Ascending aorta (tissue), 2 donors: ENCODE results near the gene GLUL. TPM values are rescaled to one million over a fixed set of nuclear protein-coding genes. Genes with fewer than 3 reads are reported as not detected.
A peak's percentile ranks its signal among the peaks of the same experiment; 100 is the strongest.
"Not testable (repeated sequence)": the region's sequence is repeated elsewhere in the genome, so short reads cannot be mapped to it uniquely, and the experiment has no call there.

Experiments used
- DNase-seq, 2 donors: peaks; one replicate each; pipeline ENCODE4 v3.0.0-alpha.2; 2019; ENCODE audit warnings: low spot score in 2 of 2
- H3K27ac ChIP-seq, 2 donors: fragments of 200-600 bp; sonication (generic); one replicate each; pipeline ENCODE4 v1.5.1; 2016 to 2017; ENCODE audit warnings: mild to moderate bottlenecking in 1 of 2
- H3K27me3 ChIP-seq: fragments of 200-600 bp; sonication (generic); one replicate; pipeline ENCODE4 v1.5.1; 2017
- H3K36me3 ChIP-seq, 2 donors: fragments of 200-600 bp; sonication (generic); one replicate each; pipeline ENCODE4 v1.5.1; 2016
- H3K4me1 ChIP-seq, 2 donors: fragments of 200-600 bp; sonication (generic); one replicate each; pipeline ENCODE4 v1.5.1; 2016 to 2017; ENCODE audit warnings: mild to moderate bottlenecking in 1 of 2
- H3K4me3 ChIP-seq, 2 donors: fragments of 200-600 bp; sonication (generic); one replicate each; pipeline ENCODE4 v1.5.1; 2016 to 2017; ENCODE audit warnings: mild to moderate bottlenecking in 1 of 2
- H3K9me3 ChIP-seq, 2 donors: fragments of 200-600 bp; sonication (generic); one replicate each; pipeline ENCODE4 v1.5.1; 2016
- CTCF ChIP-seq, 3 experiments: fragments of 200-600 bp in 2 of 3; fragments of 450-650 bp in 1 of 3; sonication (generic) in 2 of 3; IDR thresholded peaks; one replicate each; pipeline ENCODE4 v1.5.1; 2016 to 2019; ENCODE audit warnings: antibody characterized with exemption in 3 of 3, mild to moderate bottlenecking in 1 of 3, moderate library complexity in 1 of 3
- intact Hi-C: fragments of 100-400 bp; cut with DNase I; formaldehyde crosslinking; loops from one replicate; pipeline ENCODE4 v1.15.1; 2023
- total RNA-seq: library from RNA; depleted of rRNA; stranded (reverse); fragments of >200 nt; gene quantifications from one replicate; pipeline ENCODE4 v1.1.0, GENCODE V29; 2016

GLUL gene
- total RNA-seq, 1 donor from 2014 or later: 1,017 TPM

GRCh38 chr1:182338806-182339370 is 52.7 kb downstream of the GLUL start:
- Histone ChIP-seq H3K4me1 (no peaks in the 10 kb centered on the region), H3K36me3 (no peaks in the 10 kb centered on the region), H3K4me3 (no peak overlapping the region), H3K9me3 (no peaks in the 10 kb centered on the region), H3K27ac (no peak overlapping the region), H3K27me3 (no peaks in the 10 kb centered on the region)
- no peak for TF ChIP-seq CTCF (IDR thresholded peaks at IDR 0.05)
- intact Hi-C loops: no loop called here
- no peak for DNase-seq

- H3K9me3 ChIP-seq: no peaks in the 10 kb centered on the region
- H3K27me3 ChIP-seq: no peaks in the 10 kb centered on the region
- intact Hi-C loops: no loop called here
- no peak for DNase-seq
- H3K4me1 ChIP-seq: no peaks in the 10 kb centered on the region
- H3K4me3 ChIP-seq: no peak overlapping the region
- no peaks in the 10 kb centered on the region for H3K36me3 ChIP-seq
- peak overlapping the region in 1 of 2 donors; percentile 0 for H3K27ac ChIP-seq
- TF ChIP-seq CTCF (IDR thresholded peaks at IDR 0.05): no peak
Measured at GRCh38 chr1:182337736-182338571, 53.6 kb downstream of the GLUL start.

- Histone ChIP-seq H3K27me3 (no peaks in the 10 kb centered on the region), H3K4me3 (no peak overlapping the region), H3K36me3 (no peaks in the 10 kb centered on the region), H3K4me1 (no peaks in the 10 kb centered on the region), H3K9me3 (no peaks in the 10 kb centered on the region), H3K27ac (no peak overlapping the region)
- no peak for DNase-seq
- intact Hi-C loops: no loop called here
- TF ChIP-seq CTCF (IDR thresholded peaks at IDR 0.05): no peak
Measured at GRCh38 chr1:182335771-182336566, 55.6 kb downstream of the GLUL start.

GRCh38 chr1:182333071-182333571 is 58.5 kb downstream of the GLUL start:
- H3K27ac ChIP-seq, H3K9me3 ChIP-seq, H3K4me1 ChIP-seq, intact Hi-C loops, H3K27me3 ChIP-seq, DNase-seq, H3K4me3 ChIP-seq, H3K36me3 ChIP-seq: not testable (repeated sequence)

- Histone ChIP-seq H3K27ac (no peak overlapping the region), H3K9me3 (no peaks in the 10 kb centered on the region), H3K4me3 (no peak overlapping the region), H3K4me1 (no peaks in the 10 kb centered on the region), H3K27me3 (no peaks in the 10 kb centered on the region), H3K36me3 (no peaks in the 10 kb centered on the region)
- TF ChIP-seq CTCF (IDR thresholded peaks at IDR 0.05): no peak
- intact Hi-C loops: no loop called here
- no peak for DNase-seq
Measured at GRCh38 chr1:182332261-182333060, 59.1 kb downstream of the GLUL start.

Other genes with a start within 250 kb of the GLUL start
- not detected for gene TEDDM1, start 8.9 kb upstream of the GLUL start, total RNA-seq
- gene RGSL1, start 58.4 kb upstream of the GLUL start, total RNA-seq: not detected
- gene RNASEL, start 197.5 kb upstream of the GLUL start, total RNA-seq: 0.43 TPM
- 8.1 TPM for gene RGS16, start 212.6 kb upstream of the GLUL start, total RNA-seq